GM19193 (cell line): ENCODE results near the gene UHMK1.

Source experiments
- POLR2A ChIP-seq: IDR thresholded peaks from 4 replicates; pipeline ENCODE4 v1.6.1; 2011; ENCODE audit not compliant: insufficient read depth, insufficient read length; ENCODE audit errors: extremely low read depth

UHMK1 gene, protein sequence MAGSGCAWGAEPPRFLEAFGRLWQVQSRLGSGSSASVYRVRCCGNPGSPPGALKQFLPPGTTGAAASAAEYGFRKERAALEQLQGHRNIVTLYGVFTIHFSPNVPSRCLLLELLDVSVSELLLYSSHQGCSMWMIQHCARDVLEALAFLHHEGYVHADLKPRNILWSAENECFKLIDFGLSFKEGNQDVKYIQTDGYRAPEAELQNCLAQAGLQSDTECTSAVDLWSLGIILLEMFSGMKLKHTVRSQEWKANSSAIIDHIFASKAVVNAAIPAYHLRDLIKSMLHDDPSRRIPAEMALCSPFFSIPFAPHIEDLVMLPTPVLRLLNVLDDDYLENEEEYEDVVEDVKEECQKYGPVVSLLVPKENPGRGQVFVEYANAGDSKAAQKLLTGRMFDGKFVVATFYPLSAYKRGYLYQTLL

DNA sequence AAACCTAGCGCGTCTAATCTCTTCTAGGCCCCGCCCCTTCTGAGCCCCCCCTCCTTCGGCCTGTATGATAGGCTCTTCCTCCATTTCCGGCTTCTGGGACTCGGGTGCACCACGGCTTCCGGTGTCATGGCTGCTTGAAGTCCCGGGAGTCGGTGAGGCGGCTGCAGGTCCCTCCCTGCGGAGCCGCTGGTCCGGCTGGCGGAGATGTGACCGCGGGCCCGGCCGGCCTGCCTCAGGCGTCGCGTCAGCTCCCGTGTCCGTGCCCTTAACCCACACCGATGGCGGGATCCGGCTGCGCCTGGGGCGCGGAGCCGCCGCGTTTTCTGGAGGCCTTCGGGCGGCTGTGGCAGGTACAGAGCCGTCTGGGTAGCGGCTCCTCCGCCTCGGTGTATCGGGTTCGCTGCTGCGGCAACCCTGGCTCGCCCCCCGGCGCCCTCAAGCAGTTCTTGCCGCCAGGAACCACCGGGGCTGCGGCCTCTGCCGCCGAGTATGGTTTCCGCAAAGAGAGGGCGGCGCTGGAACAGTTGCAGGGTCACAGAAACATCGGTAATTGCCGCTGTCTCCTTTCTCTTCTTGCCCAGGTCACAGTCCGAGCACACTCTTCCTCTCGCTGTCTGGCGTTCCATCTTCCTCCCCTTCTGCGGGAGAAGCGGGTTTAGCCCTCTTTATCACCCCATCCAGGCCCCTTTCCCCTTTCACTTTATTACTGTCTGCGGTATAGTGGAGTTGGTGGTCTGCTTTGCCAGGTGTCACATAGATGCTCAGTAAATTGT lies at the start of gene UHMK1:
Gene UHMK1 (plus strand): TSS at position 96 of the 773 bp plus-strand sequence. CDS start 183 bp downstream, at position 279.
- peak; percentile 91 for TF ChIP-seq POLR2A

DNA sequence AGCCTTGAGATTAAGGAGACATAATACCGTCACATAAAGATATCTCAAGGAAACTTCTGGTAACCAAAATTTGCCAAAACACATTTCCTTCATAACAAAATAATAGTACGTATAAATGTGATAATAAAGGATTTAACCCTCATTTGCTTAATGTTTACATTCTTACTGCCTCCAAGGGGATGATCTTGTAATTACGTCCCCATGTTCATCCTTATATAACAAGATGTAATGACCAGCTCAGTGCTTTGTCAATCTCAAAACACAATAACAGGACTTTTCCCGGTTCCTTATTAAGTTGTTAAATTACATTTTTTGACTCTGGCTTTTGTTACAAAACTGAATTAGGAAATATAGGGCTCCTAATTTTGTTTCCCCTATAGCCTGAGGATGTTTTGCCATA lies 41.3 kb upstream of the UHMK1 start:
- TF ChIP-seq POLR2A: no peak

DNA sequence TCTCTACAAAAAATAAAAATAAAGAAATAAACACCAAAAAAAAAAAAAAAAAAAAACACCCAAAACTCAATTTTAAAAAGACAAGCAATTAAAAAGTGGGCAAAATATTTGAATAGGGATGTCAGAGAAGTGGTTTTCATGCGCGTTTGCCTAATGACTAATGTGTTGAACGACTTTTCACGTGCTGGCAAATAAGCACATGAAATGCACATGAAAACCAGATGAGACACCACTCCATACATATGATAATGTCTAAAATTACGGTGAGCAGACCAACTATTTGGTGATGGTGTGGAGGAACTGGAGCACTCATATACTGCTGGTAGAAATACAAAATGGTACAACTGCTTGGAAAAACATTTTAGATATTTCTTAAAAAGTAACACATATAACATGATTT lies 39.4 kb upstream of the UHMK1 start:
- no peak for TF ChIP-seq POLR2A

DNA sequence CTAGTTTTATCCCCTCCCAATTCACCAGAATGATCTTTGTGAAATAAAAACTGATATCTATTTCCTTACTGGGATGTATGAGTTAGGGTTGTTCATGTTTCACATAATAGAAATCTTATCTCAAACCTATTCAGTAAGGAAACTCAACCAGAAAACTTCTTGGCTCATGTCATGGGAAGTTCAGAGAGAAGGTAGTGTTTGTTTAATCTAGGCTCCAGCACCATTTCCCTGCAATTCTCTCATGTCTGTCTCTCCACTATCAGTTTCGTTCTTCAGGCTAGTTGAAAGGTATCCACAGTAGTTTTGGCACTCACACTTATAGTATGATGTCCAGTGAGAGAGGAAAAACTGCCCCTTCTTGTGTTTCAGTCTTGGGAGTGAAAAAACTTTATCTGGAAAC lies 34.6 kb upstream of the UHMK1 start:
- TF ChIP-seq POLR2A: no peak

DNA sequence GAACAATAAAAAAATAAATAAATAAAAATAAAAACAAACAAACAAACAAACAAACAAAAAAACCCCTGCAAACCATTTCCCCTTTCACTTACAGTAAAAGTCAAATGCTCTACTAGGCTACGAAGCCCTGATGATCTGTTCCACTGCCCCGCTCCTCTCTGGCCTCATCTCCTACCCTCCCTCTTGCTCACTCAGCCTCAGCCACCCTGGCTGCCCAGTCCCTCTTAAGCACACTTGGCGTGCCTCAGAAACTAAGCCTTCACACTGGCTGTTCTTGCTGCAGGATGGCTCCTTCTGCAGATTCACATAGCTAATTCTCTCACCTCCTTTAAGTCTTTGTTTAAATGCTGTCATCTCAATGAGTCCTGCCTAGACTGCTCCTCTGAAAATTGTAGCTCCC lies 30.8 kb upstream of the UHMK1 start:
- no peak for TF ChIP-seq POLR2A

DNA sequence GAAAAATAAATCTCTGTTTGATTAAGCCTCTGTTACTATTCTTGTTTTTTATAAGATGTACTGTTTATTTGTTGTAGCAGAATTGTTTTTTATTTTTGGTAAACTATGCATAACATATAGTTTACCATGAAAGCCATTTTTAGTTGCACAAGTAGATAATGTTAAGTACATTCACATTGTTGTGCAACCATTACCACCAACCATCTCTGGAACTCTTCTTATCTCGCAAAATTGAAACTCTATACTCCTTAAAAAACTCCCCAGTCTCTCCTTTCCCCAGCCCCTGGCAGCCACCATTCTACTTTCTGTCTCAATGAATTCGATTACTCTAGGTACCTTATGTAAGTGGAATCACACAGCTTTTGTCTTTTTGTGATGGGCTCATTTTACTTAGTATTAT lies 27.4 kb upstream of the UHMK1 start:
- no peak for TF ChIP-seq POLR2A

DNA sequence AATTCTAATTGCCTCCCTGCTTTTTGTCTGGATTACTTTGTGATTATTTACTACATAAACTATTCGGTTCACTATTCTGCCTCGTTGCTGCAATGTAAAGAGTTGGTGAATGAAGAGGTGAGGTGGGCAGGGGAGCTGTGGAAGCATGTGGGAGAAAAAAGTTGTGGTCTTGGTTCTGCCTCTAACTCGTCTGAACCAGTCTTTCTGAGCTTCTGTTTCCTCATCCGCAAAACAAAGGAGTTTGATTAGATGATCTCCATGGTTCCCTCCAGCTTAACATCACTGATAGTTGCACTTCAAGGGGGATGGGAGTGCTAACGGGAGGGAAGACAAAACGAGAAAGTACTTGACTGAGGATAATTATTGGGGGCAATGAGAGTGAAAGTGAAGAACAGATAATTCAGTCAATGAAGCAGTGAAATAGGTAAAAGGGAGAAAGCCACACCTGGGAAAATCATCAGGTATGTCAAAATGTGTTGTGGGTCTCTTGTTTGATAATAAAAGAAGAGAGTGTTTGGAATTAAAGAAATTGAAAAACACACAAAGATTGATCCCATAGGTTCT lies 26.2 kb upstream of the UHMK1 start:
- no peak for TF ChIP-seq POLR2A

DNA sequence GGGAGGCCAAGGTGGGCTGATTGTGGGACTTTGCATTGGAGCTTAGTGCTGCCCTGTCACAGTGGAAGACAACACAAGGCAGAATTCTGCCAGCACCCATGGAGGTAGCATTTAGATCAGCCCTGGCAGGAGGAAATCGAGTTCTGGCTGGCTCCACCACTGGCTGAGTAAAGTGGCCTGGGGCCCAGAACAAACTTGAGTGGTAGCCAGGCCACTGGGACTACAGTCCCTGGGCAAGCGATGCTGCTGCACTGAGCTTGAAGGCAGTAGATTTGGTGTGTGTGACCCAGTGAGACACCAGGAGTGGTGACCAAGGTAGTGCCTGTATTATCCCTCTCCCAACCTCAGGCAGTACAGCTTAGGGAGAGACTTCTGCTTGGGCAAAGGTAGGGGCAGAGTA lies 22.5 kb upstream of the UHMK1 start:
- no peak for TF ChIP-seq POLR2A

DNA sequence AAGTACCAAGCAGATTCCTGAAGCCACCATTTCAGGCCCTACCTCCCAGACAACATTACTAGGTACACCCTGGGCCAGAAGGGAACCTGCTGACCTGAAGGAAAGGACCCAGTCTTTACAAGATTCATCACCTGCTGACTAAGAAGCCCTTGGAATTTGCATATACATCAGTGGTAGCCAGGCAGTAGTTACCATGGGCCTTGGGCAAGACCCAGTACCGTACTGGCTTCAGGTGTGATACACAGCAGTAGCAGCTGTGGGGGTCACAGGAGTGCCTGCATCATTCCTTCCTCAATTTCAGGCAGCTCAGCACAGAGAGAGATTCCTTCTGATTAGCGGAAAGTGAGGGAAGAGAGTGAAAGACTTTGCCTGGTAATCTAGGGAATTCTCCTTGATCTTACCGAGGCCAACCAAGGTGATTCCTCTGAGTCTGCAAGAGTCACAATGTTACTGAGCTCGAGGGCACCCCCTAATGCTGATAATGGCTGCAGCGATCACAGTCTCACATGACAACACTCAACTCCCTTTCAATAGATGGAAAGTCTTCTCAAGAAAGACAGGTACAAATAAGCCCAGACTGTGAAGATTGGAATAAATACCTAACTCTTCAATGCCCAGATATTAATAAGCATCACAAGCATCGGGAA lies 22.0 kb upstream of the UHMK1 start:
- no peak for TF ChIP-seq POLR2A

DNA sequence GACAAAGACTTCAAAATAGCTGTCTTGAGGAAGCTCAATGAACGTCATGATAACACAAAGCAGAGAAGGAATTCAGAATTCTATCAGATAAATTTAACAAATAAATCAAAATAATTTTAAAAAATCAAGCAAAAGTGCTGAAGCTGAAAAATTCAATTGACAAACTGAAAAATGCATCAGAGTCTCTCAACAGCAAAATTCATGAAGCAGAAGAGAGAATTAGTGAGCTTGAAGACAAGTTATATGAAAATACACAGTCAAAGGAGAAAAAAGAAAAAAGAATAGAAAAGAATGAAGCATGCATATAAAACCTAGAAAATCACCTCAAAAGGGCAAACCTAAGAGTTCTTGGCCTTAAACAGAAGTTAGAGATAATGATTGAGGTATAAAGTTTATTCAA lies 21.0 kb upstream of the UHMK1 start:
- TF ChIP-seq POLR2A: no peak

DNA sequence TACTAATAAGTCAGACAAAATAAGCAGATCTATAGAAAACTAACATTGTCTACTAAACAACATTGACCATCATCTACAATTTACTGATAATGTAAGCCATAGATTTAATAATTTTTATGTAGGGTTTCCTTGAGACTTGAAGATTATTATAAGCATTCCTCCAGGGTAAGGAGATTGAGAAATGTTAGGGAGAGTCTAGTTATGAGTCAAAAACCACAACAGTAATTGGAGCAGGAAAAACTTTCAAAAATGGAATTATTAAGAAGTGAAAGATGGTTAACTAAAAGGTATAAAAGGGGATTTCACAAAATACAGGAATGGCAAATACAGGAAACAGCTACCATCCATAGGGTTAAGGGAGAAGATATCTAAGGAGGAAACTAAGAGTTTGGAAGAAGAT lies 12.4 kb upstream of the UHMK1 start:
- TF ChIP-seq POLR2A: no peak

DNA sequence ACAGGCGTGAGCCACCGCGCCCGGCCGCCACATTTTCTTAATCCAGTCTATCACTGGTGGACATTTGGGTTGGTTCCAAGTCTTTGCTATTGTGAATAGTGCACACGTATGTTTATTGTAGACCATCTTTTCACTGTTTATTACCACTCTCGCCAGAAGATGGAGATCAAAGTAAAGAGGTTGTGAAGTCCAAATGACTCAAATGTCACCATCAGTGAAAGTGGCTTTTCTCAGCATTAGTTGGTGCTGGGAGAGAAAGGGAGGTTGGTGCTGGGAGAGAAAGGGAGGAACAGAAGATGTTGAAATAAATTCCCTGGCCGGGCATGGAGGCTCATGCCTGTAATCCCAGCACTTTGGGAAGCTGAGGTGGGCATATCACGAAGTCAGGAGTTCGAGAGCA lies 10.4 kb upstream of the UHMK1 start:
- TF ChIP-seq POLR2A: no peak

DNA sequence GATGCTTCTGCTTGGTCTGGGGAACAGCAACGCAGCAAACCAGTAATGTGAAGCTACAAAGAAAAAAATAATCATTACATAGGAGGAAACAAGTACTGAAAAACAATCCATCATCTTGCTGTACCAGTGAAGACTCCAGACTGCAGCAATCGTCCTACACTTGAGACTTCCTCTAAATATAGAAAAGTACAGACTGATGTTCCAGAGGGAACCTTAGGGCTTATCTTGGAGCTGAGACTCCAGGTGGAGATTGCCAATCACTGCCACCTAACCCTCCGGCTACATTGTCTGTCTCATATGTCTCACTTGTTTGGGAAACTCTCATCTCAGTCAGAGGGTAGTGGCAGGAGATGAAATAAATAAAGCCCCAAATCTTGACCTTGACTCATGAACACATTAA lies 9.4 kb upstream of the UHMK1 start:
- no peak for TF ChIP-seq POLR2A

DNA sequence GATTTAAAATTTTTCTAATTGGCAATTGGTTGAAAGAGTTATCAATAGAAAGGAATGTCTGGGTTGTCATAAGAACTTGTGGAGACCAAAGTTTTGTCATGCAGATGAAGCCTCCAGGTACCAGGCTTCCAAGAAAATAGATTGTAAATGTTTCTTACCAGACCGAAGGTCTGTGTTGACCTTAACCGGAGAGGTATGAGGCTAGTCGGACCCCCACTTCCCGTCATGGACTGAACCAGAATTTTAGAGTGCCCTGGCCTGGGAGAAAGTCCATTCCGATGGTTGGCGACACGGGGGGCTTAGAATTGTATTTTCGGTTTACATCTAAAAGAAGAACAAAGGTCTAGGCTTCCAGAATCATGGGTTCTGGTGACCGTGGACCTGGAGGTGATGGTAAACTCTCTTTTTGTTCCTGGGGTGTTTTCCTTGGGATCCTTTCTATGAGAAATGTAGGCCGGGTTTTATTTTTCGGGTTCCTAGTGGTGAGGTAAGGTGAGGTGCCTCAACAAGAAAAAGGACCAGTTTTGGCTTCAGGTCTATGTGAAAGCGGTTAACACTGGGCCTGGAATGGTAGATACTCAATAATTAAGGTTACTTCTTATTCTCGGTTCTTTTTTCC lies 405 bp upstream of the UHMK1 start:
- no peak for TF ChIP-seq POLR2A

DNA sequence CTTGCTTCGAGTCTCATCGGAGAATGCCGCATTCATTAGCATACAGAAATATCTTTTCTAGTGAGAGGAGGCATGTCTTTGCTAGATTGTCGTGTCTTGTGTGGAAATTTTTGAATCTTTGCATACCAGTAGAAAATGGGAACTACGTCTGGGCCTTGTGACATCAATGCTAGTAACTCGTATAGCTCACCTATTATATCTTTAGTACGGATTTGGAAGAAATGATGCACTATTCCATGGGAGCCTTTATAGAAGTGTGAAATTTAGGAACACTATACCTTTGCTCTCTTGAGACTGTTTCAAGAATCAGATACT lies 835 bp downstream of the UHMK1 start:
- no peak for TF ChIP-seq POLR2A
